Astrocyte (in vitro differentiated cells and primary cell): Measurements from ENCODE around the gene KNSTRN.

Source experiments
- EZH2 ChIP-seq: IDR thresholded peaks from 2 replicates; pipeline ENCODE4 v1.6.1; 2012; ENCODE audit warnings: mild to moderate bottlenecking, low read length, inconsistent platforms; ENCODE audit not compliant: insufficient read depth
- TF ChIP-seq, protein P1 (sequence below): IDR thresholded peaks from 2 replicates; pipeline ENCODE4 v1.5.1; 2011; ENCODE audit warnings: low read depth, mild to moderate bottlenecking, inconsistent platforms, low read length, moderate library complexity; ENCODE audit not compliant: insufficient read depth

DNA sequence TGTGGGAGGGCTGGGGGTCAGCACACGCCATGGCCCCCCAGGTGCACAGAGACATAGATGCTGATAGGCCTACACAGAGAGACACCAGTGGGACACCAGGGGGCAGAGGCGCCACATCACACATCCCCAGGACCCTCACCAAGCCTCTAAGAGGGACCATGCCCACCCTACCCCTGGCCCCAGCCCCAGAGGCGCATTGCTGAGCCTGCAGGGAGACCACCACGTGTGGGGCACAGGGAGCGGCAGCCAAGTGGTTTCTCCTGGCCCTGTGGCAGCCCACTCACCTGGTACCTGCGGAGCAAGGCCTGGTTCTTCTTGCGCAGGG is 42.9 kb upstream of the KNSTRN start:
- TF ChIP-seq, protein P1, sequence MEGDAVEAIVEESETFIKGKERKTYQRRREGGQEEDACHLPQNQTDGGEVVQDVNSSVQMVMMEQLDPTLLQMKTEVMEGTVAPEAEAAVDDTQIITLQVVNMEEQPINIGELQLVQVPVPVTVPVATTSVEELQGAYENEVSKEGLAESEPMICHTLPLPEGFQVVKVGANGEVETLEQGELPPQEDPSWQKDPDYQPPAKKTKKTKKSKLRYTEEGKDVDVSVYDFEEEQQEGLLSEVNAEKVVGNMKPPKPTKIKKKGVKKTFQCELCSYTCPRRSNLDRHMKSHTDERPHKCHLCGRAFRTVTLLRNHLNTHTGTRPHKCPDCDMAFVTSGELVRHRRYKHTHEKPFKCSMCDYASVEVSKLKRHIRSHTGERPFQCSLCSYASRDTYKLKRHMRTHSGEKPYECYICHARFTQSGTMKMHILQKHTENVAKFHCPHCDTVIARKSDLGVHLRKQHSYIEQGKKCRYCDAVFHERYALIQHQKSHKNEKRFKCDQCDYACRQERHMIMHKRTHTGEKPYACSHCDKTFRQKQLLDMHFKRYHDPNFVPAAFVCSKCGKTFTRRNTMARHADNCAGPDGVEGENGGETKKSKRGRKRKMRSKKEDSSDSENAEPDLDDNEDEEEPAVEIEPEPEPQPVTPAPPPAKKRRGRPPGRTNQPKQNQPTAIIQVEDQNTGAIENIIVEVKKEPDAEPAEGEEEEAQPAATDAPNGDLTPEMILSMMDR: no peak
- TF ChIP-seq EZH2: no peak
